K562 (cell line): ENCODE results near the gene ATP13A4. TPM values are rescaled to one million over a fixed set of nuclear protein-coding genes. Genes with fewer than 3 reads are reported as not detected.
A peak's percentile ranks its signal among the peaks of the same experiment; 100 is the strongest.

ENCODE experiments used
- ATAC-seq: fragments of 200-7000 bp; cut with Tn5 transposase; 3 replicates; pipeline ENCODE4 v1.9.1; 2020; ENCODE audit warnings: moderate library complexity
- BruUV-seq: library from RNA; stranded (reverse); fragments of 400-500 nt; replicated peaks from 2 replicates; lab custom pipeline; 2021; lab: Mats Ljungman, UMichigan
- CTCF ChIA-PET: fragments of 300-600 bp; formaldehyde crosslinking; extraction: SDS; loops from one replicate; lab custom pipeline; 2021; ENCODE audit warnings: low intra/inter-chr PET ratio; lab: Yijun Ruan, JAX
- POLR2A ChIA-PET: fragments of 300-600, 350-650 bp; sonication (Branson Sonifier 250); formaldehyde crosslinking; extraction: SDS; loops from one replicate; lab custom pipeline; 2021; ENCODE audit warnings: antibody characterized with exemption, inconsistent platforms; lab: Yijun Ruan, JAX
- DNase-seq, 4 experiments: peaks; one replicate each; pipeline versions ENCODE4 v3.0.0 to v3.0.0-alpha.2; 2011 to 2018; ENCODE audit warnings: low spot score in 3 of 4, mixed read lengths in 3 of 4; ENCODE audit errors: extremely low read depth in 1 of 4
- FAIRE-seq: peaks from 2 replicates; lab custom pipeline; 2011; peaks lifted over from hg19 to GRCh38; lab: Jason Lieb, UNC
- H2AFZ ChIP-seq: 2 replicates; pipeline ENCODE4 v1.6.0; 2011; ENCODE audit warnings: low read depth, low read length, control low read depth, inconsistent platforms
- H3K27ac ChIP-seq: fragments of 200-600 bp; 3 replicates; pipeline ENCODE4 v1.8.0; 2011; ENCODE audit warnings: low read depth, mild to moderate bottlenecking, control low read depth, inconsistent platforms, low read length, moderate library complexity, mixed read lengths; ENCODE audit errors: extremely low read depth
- H3K27me3 ChIP-seq, 2 experiments: fragments of 300-600 bp in 1 of 2; 2 replicates in 1 of 2; 3 replicates in 1 of 2; pipeline versions ENCODE4 v1.6.0 to v1.8.0; 2011; ENCODE audit warnings: inconsistent platforms in 2 of 2, low read length in 2 of 2, mild to moderate bottlenecking in 1 of 2, mixed read lengths in 1 of 2, moderate library complexity in 1 of 2; ENCODE audit not compliant: control insufficient read depth in 2 of 2, insufficient read depth in 2 of 2
- H3K36me3 ChIP-seq: fragments of 300-600 bp; 3 replicates; pipeline ENCODE4 v1.8.0; 2011; ENCODE audit warnings: mild to moderate bottlenecking, low read length, inconsistent platforms; ENCODE audit not compliant: control insufficient read depth, insufficient read depth
- H3K4me1 ChIP-seq, 2 experiments: fragments of 200-600 bp in 1 of 2; replicated peaks in 1 of 2; 2 replicates in 1 of 2; 3 replicates in 1 of 2; pipeline versions ENCODE4 v1.5.1 to v1.8.0; 2011; ENCODE audit warnings: inconsistent platforms in 2 of 2, low read length in 2 of 2, mild to moderate bottlenecking in 1 of 2, mixed read lengths in 1 of 2, moderate library complexity in 1 of 2; ENCODE audit not compliant: control insufficient read depth in 2 of 2, insufficient read depth in 2 of 2
- H3K4me2 ChIP-seq: 2 replicates; pipeline ENCODE4 v1.6.1; 2011; ENCODE audit warnings: low read length, control low read depth, inconsistent platforms, mixed read lengths; ENCODE audit not compliant: insufficient read depth
- H3K4me3 ChIP-seq: fragments of 200-600 bp; sonication (generic), shearing (Covaris generic); 2 replicates; pipeline ENCODE4 v1.5.1; 2016; ENCODE audit warnings: control low read depth, inconsistent platforms
- H3K79me2 ChIP-seq: fragments of 200-600 bp; 3 replicates; pipeline ENCODE4 v1.8.0; 2011; ENCODE audit warnings: low read length, inconsistent platforms; ENCODE audit not compliant: control insufficient read depth, insufficient read depth
- H3K9ac ChIP-seq, 2 experiments: 2 replicates each; pipeline versions ENCODE4 v1.6.0 to v1.6.1; 2011; ENCODE audit warnings: low read depth in 2 of 2, low read length in 2 of 2, control low read depth in 1 of 2, inconsistent platforms in 1 of 2, mild to moderate bottlenecking in 1 of 2, mixed read lengths in 1 of 2; ENCODE audit not compliant: insufficient read depth in 1 of 2
- H3K9me1 ChIP-seq: one replicate; pipeline ENCODE4 v1.6.0; 2011; ENCODE audit warnings: inconsistent platforms, mild to moderate bottlenecking, low read length, moderate library complexity; ENCODE audit not compliant: control insufficient read depth, insufficient read depth
- H3K9me3 ChIP-seq: replicated peaks from 2 replicates; pipeline ENCODE4 v1.5.1; 2011; ENCODE audit warnings: low read depth, low read length, inconsistent platforms; ENCODE audit not compliant: control insufficient read depth, insufficient read depth
- H4K20me1 ChIP-seq: replicated peaks from 2 replicates; pipeline ENCODE4 v1.6.1; 2011; ENCODE audit warnings: low read length, inconsistent platforms, mixed read lengths; ENCODE audit not compliant: control insufficient read depth, insufficient read depth
- MCM7 ChIP-seq, 2 experiments: fragments of 450-650 bp; IDR thresholded peaks; 2 replicates each; pipeline ENCODE4 v1.6.1; 2016 to 2018
- MYC ChIP-seq, 2 experiments: fragments of 250-450 bp in 1 of 2; sonication (Bioruptor Pico) in 1 of 2; IDR thresholded peaks; 2 replicates each; pipeline versions ENCODE4 v1.5.1 to v1.6.1; 2012 to 2021; ENCODE audit warnings: low read depth in 2 of 2, borderline replicate concordance in 1 of 2, improper control_type of control experiment in 1 of 2, low read length in 1 of 2, mild to moderate bottlenecking in 1 of 2, moderate library complexity in 1 of 2
- OTX1 ChIP-seq: fragments of 450-650 bp; formaldehyde crosslinking; IDR thresholded peaks from 2 replicates; pipeline ENCODE4 v1.4.0; 2022; ENCODE audit warnings: mild to moderate bottlenecking
- SMARCB1 ChIP-seq: IDR thresholded peaks from 2 replicates; pipeline ENCODE4 v1.6.1; 2011; ENCODE audit warnings: improper control_type of control experiment, low read depth; ENCODE audit not compliant: insufficient read length
- TARDBP ChIP-seq: fragments of 450-650 bp; IDR thresholded peaks from 2 replicates; pipeline ENCODE4 v1.6.1; 2016
- TCF15 ChIP-seq: fragments of 250-450 bp; sonication (Bioruptor Pico); IDR thresholded peaks from 2 replicates; pipeline ENCODE4 v1.8.0; 2022; ENCODE audit warnings: moderate library complexity, mild to moderate bottlenecking, inconsistent platforms
- ZNF174 ChIP-seq: fragments of 250-450 bp; sonication (Bioruptor Pico); IDR thresholded peaks from 2 replicates; pipeline ENCODE4 v1.4.0; 2020; ENCODE audit warnings: mild to moderate bottlenecking
- ZNF395 ChIP-seq: fragments of 200-800 bp; sonication (Bioruptor generic); IDR thresholded peaks from 2 replicates; pipeline ENCODE4 v1.6.1; 2017; ENCODE audit warnings: missing genetic modification characterization, missing compliant biosample characterization
- WGBS: fragments of 100-300 bp; shearing (Covaris generic); methylation state at CpG from one replicate; pipeline ENCODE4 v1.1.6; 2016; ENCODE audit warnings: low coverage, mixed read lengths; ENCODE audit not compliant: insufficient coverage; ENCODE audit errors: missing lambda C conversion rate; 5-methylcytosine and 5-hydroxymethylcytosine counted together
- in situ Hi-C: fragments of 300-500 bp; cut with MboI; formaldehyde crosslinking; loops from 4 replicates; pipeline ENCODE4 v1.15.0; 2018; ENCODE audit warnings: inconsistent platforms, mixed read lengths
- intact Hi-C: fragments of 100-400 bp; cut with micrococcal nuclease; formaldehyde crosslinking; loops from 2 replicates; pipeline ENCODE4 v1.14.2; 2022
- polyA plus RNA-seq, 8 experiments: library from polyadenylated mRNA; depleted of rRNA in 4 of 8; stranded (reverse) in 5 of 8; unstranded in 3 of 8; fragments of >200 nt; fragmentation: Nextera tagmentation in 2 of 8; fragmentation: Illumina TruSeq in 1 of 8; extraction: Ambion mirVana in 2 of 8; extraction: Trizol in 1 of 8; gene quantifications; 2 replicates each; pipeline versions ENCODE4 v1.2.1 to v1.2.3, GENCODE V29; 2011 to 2014; ENCODE audit warnings: inconsistent platforms in 1 of 8, missing spikeins in 1 of 8
- total RNA-seq, 7 experiments: library from RNA; depleted of rRNA in 6 of 7; stranded (reverse); fragments of >200 nt in 6 of 7; fragmentation: Illumina TruSeq in 2 of 7; extraction: Trizol in 2 of 7; gene quantifications; 2 replicates each; pipeline versions ENCODE4 v1.2.1 to v1.2.3, GENCODE V29; 2011 to 2021; ENCODE audit warnings: low replicate concordance in 1 of 7
- TF ChIP-seq, protein P1 (sequence below): IDR thresholded peaks from 2 replicates; pipeline ENCODE4 v1.6.1; 2016; ENCODE audit warnings: missing genetic modification characterization, missing compliant biosample characterization

ATP13A4 gene
- total and polyA plus RNA-seq, 9 of the 15 experiments (the other 6 are each of a cell fraction or from before 2014, with no cell fraction given): 0.03 to 0.14 (median 0.07) TPM; not detected in 6

DNA sequence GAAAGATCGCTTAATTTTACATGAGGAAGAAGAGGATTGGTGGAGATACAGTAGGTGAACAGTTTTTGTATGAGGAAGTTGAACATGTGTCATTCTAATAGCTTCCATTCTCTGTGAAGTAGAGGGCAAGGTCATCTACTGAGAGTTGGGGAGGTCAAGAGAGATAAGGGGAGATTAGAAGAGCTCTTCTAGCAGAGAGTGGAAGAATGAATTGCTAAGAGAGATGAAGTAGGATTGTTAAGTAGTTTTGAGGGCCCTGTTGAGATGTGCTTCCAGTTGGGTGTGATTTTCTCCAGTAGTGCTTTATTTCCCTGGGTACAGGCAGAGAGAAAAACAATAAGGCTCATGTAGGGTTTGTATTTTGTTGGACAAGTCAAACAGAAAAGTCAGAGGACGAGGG, 43.5 kb upstream of the ATP13A4 start (continued):
- TF ChIP-seq ZNF395 (CRISPR knock-in tag) (no peak), MYC (IDR thresholded peaks at IDR 0.05; ENCODE audit: low read depth, low read length) (peak; percentile 51), MYC (CRISPR knock-in tag; IDR thresholded peaks at IDR 0.05; ENCODE audit: borderline replicate concordance, low read depth) (no peak), OTX1 (CRISPR knock-in tag) (no peak)

GRCh38 chr3:193595939-193596487, 41.3 kb upstream of the ATP13A4 start:
- TF ChIP-seq SMARCB1: no peak
- TF ChIP-seq TARDBP: no peak
- TF ChIP-seq MCM7 (IDR thresholded peaks at IDR 0.05): no peak
- TF ChIP-seq, protein P1, sequence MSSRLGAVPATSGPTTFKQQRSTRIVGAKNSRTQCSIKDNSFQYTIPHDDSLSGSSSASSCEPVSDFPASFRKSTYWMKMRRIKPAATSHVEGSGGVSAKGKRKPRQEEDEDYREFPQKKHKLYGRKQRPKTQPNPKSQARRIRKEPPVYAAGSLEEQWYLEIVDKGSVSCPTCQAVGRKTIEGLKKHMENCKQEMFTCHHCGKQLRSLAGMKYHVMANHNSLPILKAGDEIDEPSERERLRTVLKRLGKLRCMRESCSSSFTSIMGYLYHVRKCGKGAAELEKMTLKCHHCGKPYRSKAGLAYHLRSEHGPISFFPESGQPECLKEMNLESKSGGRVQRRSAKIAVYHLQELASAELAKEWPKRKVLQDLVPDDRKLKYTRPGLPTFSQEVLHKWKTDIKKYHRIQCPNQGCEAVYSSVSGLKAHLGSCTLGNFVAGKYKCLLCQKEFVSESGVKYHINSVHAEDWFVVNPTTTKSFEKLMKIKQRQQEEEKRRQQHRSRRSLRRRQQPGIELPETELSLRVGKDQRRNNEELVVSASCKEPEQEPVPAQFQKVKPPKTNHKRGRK (tag): peak; percentile 76
- TF ChIP-seq ZNF174: no peak
- no peak for TF ChIP-seq TCF15 (CRISPR knock-in tag)
- DNase-seq (no peak), ATAC-seq (no peak), FAIRE-seq (no peak)
- H3K9ac ChIP-seq: no peak overlapping the region
- no peaks in the 10 kb centered on the region for H3K27me3 ChIP-seq
- ChIA-PET POLR2A (no interaction called here), CTCF (interaction anchor here (0.7 kb wide), 1 partner anchor 723 kb away, joined by 4 read pairs; no protein-coding TSS in a partner anchor)
- no peaks in the 10 kb centered on the region for H3K9me3 ChIP-seq
- H3K4me1 ChIP-seq: peaks cover 5 to 26% of the 10 kb centered on the region in 2 experiments
- H3K79me2 ChIP-seq: peaks cover 81% of the 10 kb centered on the region
- BruUV-seq: no TSS peak
- peaks cover 5% of the 10 kb centered on the region for H3K9me1 ChIP-seq
- peaks cover 11% of the 10 kb centered on the region for H4K20me1 ChIP-seq
- in situ Hi-C loops (no loop called here), intact Hi-C loops (loop anchor here (10.0 kb wide), 2 partner anchors 489 to 729 kb away; no protein-coding TSS in a partner anchor)
- H3K4me3 ChIP-seq: no peak overlapping the region
- H3K4me2 ChIP-seq: no peak overlapping the region
- H3K27ac ChIP-seq: no peak overlapping the region
- H3K36me3 ChIP-seq: peaks cover 46% of the 10 kb centered on the region
- H2AFZ ChIP-seq: no peak overlapping the region
- WGBS: 95% methylated on average over 4 of the region's 5 CpGs
